HL-60 (cell line): Measurements from ENCODE around the gene ADGRL3.

ENCODE experiments used
- DNase-seq, 2 experiments: peaks; one replicate each; pipeline ENCODE4 v3.0.0-alpha.2; 2010 to 2020; ENCODE audit warnings: low read depth in 1 of 2, low spot score in 1 of 2
- H3K27ac ChIP-seq: fragments of 250-450 bp; sonication (Bioruptor Pico); replicated peaks from 2 replicates; pipeline ENCODE4 v1.5.1; 2020; ENCODE audit warnings: mild to moderate bottlenecking, moderate library complexity
- H3K27me3 ChIP-seq: fragments of 250-450 bp; sonication (Bioruptor Pico); 2 replicates; pipeline ENCODE4 v1.5.1; 2021; ENCODE audit warnings: mild to moderate bottlenecking, moderate library complexity; ENCODE audit not compliant: insufficient read depth, poor library complexity, severe bottlenecking
- H3K4me3 ChIP-seq: replicated peaks from 2 replicates; pipeline ENCODE4 v1.5.1; 2011; ENCODE audit warnings: mild to moderate bottlenecking, control low read depth, low read length; ENCODE audit not compliant: insufficient read depth
- CTCF ChIP-seq: IDR thresholded peaks from one replicate; pipeline ENCODE4 v1.5.1; 2011; ENCODE audit warnings: low read length, control low read depth, inconsistent platforms; ENCODE audit not compliant: insufficient read depth
- GABPA ChIP-seq: IDR thresholded peaks from 2 replicates; pipeline ENCODE4 v1.6.1; 2012; ENCODE audit warnings: low read depth
- POLR2AphosphoS5 ChIP-seq: IDR thresholded peaks from 2 replicates; pipeline ENCODE4 v1.6.1; 2012; ENCODE audit warnings: low read depth
- REST ChIP-seq: IDR thresholded peaks from 2 replicates; pipeline ENCODE4 v1.6.1; 2012; ENCODE audit warnings: low read depth; ENCODE audit not compliant: insufficient replicate concordance
- SPI1 ChIP-seq: IDR thresholded peaks from 2 replicates; pipeline ENCODE4 v1.6.1; 2012; ENCODE audit warnings: low read depth, mild to moderate bottlenecking, borderline replicate concordance

ADGRL3 gene

GRCh38 chr4:61192392-61192791 is 7.7 kb upstream of the ADGRL3 start:
- no peaks in the 10 kb centered on the region for H3K27me3 ChIP-seq

GRCh38 chr4:61193863-61194262 is 6.3 kb upstream of the ADGRL3 start:
- no peak for DNase-seq
- no peak overlapping the region for H3K4me3 ChIP-seq
- H3K27ac ChIP-seq = no peak overlapping the region
- TF ChIP-seq SPI1 (no peak), POLR2AphosphoS5 (no peak), REST (no peak), CTCF (no peak), GABPA (no peak)
- no peaks in the 10 kb centered on the region for H3K27me3 ChIP-seq

More at GRCh38 chr4:61192392-61192791, 7.7 kb upstream of the ADGRL3 start:
- DNase-seq = no peak
- no peak overlapping the region for H3K4me3 ChIP-seq
- H3K27ac ChIP-seq = no peak overlapping the region
- TF ChIP-seq CTCF (no peak), SPI1 (no peak), POLR2AphosphoS5 (no peak), REST (no peak), GABPA (no peak)

GRCh38 chr4:61194571-61194970 is 5.6 kb upstream of the ADGRL3 start:
- peaks cover 5% of the 10 kb centered on the region for H3K27me3 ChIP-seq
- no peak overlapping the region for H3K4me3 ChIP-seq
- H3K27ac ChIP-seq = no peak overlapping the region
- DNase-seq = no peak
- TF ChIP-seq SPI1 (no peak), CTCF (no peak), GABPA (no peak), POLR2AphosphoS5 (no peak), REST (no peak)
